HepG2 (cell line): ENCODE results near the gene HMCN2. TPM values are rescaled to one million over a fixed set of nuclear protein-coding genes. Genes with fewer than 3 reads are reported as not detected.

ENCODE experiments used
- ATAC-seq: fragments of 200-7000 bp; cut with Tn5 transposase; 3 replicates; pipeline ENCODE4 v1.9.1; 2020; ENCODE audit warnings: mild to moderate bottlenecking, moderate library complexity
- BruUV-seq: library from RNA; stranded (reverse); fragments of 400-500 nt; replicated peaks from 2 replicates; lab custom pipeline; 2021; lab: Mats Ljungman, UMichigan
- CTCF ChIA-PET: fragments of 300-600 bp; formaldehyde crosslinking; extraction: SDS; loops from one replicate; lab custom pipeline; 2021; ENCODE audit warnings: low total read pairs, inconsistent platforms, low intra/inter-chr PET ratio; lab: Yijun Ruan, JAX
- POLR2A ChIA-PET: fragments of 350-600 bp; sonication (Branson Sonifier 250); formaldehyde crosslinking; loops from one replicate; lab custom pipeline; 2020; ENCODE audit warnings: antibody characterized with exemption, inconsistent platforms; lab: Yijun Ruan, JAX
- DNase-seq: peaks from one replicate; pipeline ENCODE4 v3.0.0-alpha.2; 2015; ENCODE audit warnings: low spot score
- FAIRE-seq: peaks from 3 replicates; lab custom pipeline; 2011; peaks lifted over from hg19 to GRCh38; lab: Jason Lieb, UNC
- H2AFZ ChIP-seq: one replicate; pipeline ENCODE4 v1.6.1; 2011; ENCODE audit warnings: low read length, inconsistent platforms
- H3K27ac ChIP-seq: fragments of 300-600 bp; 3 replicates; pipeline ENCODE4 v1.8.0; 2011; ENCODE audit warnings: mixed run types, mild to moderate bottlenecking, mixed read lengths, low read length, inconsistent platforms; ENCODE audit not compliant: insufficient read depth; ENCODE audit errors: extremely low read length
- H3K27me3 ChIP-seq, 2 experiments: fragments of 200-600 bp in 1 of 2; 2 replicates in 1 of 2; 3 replicates in 1 of 2; pipeline versions ENCODE4 v1.6.0 to v1.8.0; 2011; ENCODE audit warnings: low read length in 2 of 2, mild to moderate bottlenecking in 2 of 2, moderate library complexity in 2 of 2, inconsistent platforms in 1 of 2; ENCODE audit not compliant: insufficient read depth in 2 of 2, control insufficient read depth in 1 of 2
- H3K36me3 ChIP-seq, 2 experiments: fragments of 200-600 bp in 1 of 2; replicated peaks in 1 of 2; 2 replicates in 1 of 2; 3 replicates in 1 of 2; pipeline versions ENCODE4 v1.5.1 to v1.8.0; 2011; ENCODE audit warnings: low read length in 2 of 2, inconsistent platforms in 1 of 2; ENCODE audit not compliant: insufficient read depth in 2 of 2, control insufficient read depth in 1 of 2
- H3K4me1 ChIP-seq: 2 replicates; pipeline ENCODE4 v1.5.1; 2012; ENCODE audit warnings: low read length, inconsistent platforms; ENCODE audit not compliant: insufficient read depth
- H3K4me2 ChIP-seq: 2 replicates; pipeline ENCODE4 v1.6.0; 2011; ENCODE audit warnings: low read depth, low read length, inconsistent platforms
- H3K4me3 ChIP-seq, 3 experiments: fragments of 200-600 bp in 1 of 3; sonication (generic), shearing (Covaris generic) in 1 of 3; replicated peaks in 1 of 3; 2 replicates each; pipeline ENCODE4 v1.5.1; 2011 to 2016; ENCODE audit warnings: low read length in 3 of 3, inconsistent platforms in 2 of 3, low read depth in 2 of 3, mild to moderate bottlenecking in 2 of 3, control low read depth in 1 of 3, mixed read lengths in 1 of 3; ENCODE audit not compliant: insufficient read depth in 1 of 3
- H3K79me2 ChIP-seq: one replicate; pipeline ENCODE4 v1.6.1; 2011; ENCODE audit warnings: low read length, inconsistent platforms; ENCODE audit not compliant: insufficient read depth
- H3K9ac ChIP-seq: 2 replicates; pipeline ENCODE4 v1.6.0; 2011; ENCODE audit warnings: mild to moderate bottlenecking, low read depth, low read length, inconsistent platforms; ENCODE audit not compliant: insufficient read depth
- H3K9me3 ChIP-seq: 2 replicates; pipeline ENCODE4 v1.5.1; 2012; ENCODE audit warnings: mild to moderate bottlenecking, low read length
- H4K20me1 ChIP-seq: 2 replicates; pipeline ENCODE4 v1.6.0; 2011; ENCODE audit warnings: inconsistent platforms, mild to moderate bottlenecking, low read length, moderate library complexity; ENCODE audit not compliant: insufficient read depth
- MLLT10 ChIP-seq: sonication (generic); formaldehyde crosslinking; IDR thresholded peaks from 2 replicates; pipeline ENCODE4 v1.4.0; 2020; ENCODE audit warnings: missing genetic modification reagents
- ZNF891 ChIP-seq: sonication (generic); formaldehyde crosslinking; IDR thresholded peaks from 2 replicates; pipeline ENCODE4 v1.5.0; 2020; ENCODE audit warnings: mild to moderate bottlenecking, missing genetic modification reagents
- WGBS: methylation state at CpG from one replicate; pipeline ENCODE4 v1.1.6; 2017; ENCODE audit warnings: low lambda C conversion rate; 5-methylcytosine and 5-hydroxymethylcytosine counted together
- in situ Hi-C: cut with HindIII; loops from 2 replicates; pipeline ENCODE4 v1.10.0; 2017; ENCODE audit warnings: low pct_unique_long_range_greater_than_20kb; ENCODE audit not compliant: extremely low pct_ligation_motif_present
- intact Hi-C: fragments of 100-400 bp; cut with micrococcal nuclease; formaldehyde crosslinking; loops from one replicate; pipeline ENCODE4 v1.10.0; 2022; ENCODE audit not compliant: unreplicated experiment
- polyA plus RNA-seq, 8 experiments: library from polyadenylated mRNA; depleted of rRNA in 3 of 8; stranded (reverse) in 7 of 8; unstranded in 1 of 8; fragments of >200 nt; fragmentation: Illumina TruSeq in 4 of 8; extraction: Trizol in 4 of 8; gene quantifications; 2 replicates each; pipeline versions ENCODE4 v1.2.1 to v1.2.3, GENCODE V29; 2011 to 2016; ENCODE audit warnings: low read depth in 4 of 8, missing spikeins in 1 of 8, mixed read lengths in 1 of 8; ENCODE audit not compliant: insufficient read depth in 1 of 8
- total RNA-seq, 5 experiments: library from RNA; depleted of rRNA; stranded (reverse); fragments of >200 nt; fragmentation: Illumina TruSeq; extraction: Trizol; gene quantifications; 2 replicates each; pipeline ENCODE4 v1.2.3, GENCODE V29; 2016; ENCODE audit warnings: low read depth in 1 of 5
- TF ChIP-seq, protein P1 (sequence below), 2 experiments: sonication (generic) in 1 of 2; formaldehyde crosslinking in 1 of 2; IDR thresholded peaks; 2 replicates each; pipeline versions ENCODE4 v1.4.0 to v1.6.1; 2016 to 2020; ENCODE audit warnings: borderline replicate concordance in 1 of 2, low read depth in 1 of 2, mild to moderate bottlenecking in 1 of 2, missing genetic modification reagents in 1 of 2

HMCN2 gene
- total and polyA plus RNA-seq, 2 of the 13 experiments (the other 11 are each of a cell fraction or from before 2014, with no cell fraction given) = 0.09 TPM; not detected in 1

DNA sequence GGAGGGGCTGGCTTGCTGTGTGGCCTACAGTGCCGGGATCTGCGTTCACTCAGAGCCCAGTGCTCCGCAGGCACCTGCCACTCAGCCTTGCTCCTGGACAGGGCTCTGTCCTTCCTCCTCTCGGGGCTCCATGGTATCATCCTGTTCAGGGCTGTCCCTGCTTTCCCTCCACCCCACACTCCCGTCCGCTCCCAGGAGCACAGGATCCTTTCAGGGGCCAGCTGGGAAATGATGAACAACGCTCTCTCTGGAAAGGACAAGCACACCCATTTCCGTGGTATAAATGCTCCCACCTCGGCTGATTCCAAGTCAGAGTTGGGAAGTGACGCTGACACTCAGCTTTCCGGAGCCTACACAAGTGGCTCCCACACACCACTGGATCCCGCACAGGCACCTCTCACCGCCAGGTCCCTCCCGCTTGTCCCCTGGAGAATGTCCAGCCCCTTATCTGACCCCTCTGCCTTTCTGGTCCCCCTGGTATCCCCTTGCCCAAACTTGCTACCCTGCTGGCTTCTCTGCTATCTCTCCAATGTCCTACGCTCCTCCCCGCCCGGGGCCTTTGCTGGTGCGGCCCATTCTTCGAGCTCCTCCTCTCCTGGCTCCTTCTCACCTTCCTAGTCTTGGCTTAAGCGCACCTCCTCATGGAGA lies 21.3 kb downstream of the HMCN2 start:
- CTCF ChIA-PET = no interaction called here
- Histone ChIP-seq H3K9ac (no peak overlapping the region), H3K79me2 (no peaks in the 10 kb centered on the region), H3K4me1 (no peaks in the 10 kb centered on the region), H3K4me3 (no peak overlapping the region), H3K9me3 (no peaks in the 10 kb centered on the region), H3K27me3 (peaks cover 9 to 68% of the 10 kb centered on the region in 2 experiments; a peak in 4 of 5 replicates), H4K20me1 (no peaks in the 10 kb centered on the region), H2AFZ (no peak overlapping the region), H3K27ac (no peak overlapping the region), H3K4me2 (no peak overlapping the region), H3K36me3 (no peaks in the 10 kb centered on the region)
- intact Hi-C loops (no loop called here), in situ Hi-C loops (no loop called here)
- no peak for DNase-seq
- WGBS = 47% methylated on average over 17 of the region's 20 CpGs
- TF ChIP-seq MLLT10 (CRISPR knock-in tag) (no peak), ZNF891 (CRISPR knock-in tag) (no peak)
- TF ChIP-seq, protein P1, sequence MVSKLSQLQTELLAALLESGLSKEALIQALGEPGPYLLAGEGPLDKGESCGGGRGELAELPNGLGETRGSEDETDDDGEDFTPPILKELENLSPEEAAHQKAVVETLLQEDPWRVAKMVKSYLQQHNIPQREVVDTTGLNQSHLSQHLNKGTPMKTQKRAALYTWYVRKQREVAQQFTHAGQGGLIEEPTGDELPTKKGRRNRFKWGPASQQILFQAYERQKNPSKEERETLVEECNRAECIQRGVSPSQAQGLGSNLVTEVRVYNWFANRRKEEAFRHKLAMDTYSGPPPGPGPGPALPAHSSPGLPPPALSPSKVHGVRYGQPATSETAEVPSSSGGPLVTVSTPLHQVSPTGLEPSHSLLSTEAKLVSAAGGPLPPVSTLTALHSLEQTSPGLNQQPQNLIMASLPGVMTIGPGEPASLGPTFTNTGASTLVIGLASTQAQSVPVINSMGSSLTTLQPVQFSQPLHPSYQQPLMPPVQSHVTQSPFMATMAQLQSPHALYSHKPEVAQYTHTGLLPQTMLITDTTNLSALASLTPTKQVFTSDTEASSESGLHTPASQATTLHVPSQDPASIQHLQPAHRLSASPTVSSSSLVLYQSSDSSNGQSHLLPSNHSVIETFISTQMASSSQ (IDR thresholded peaks at IDR 0.05; ENCODE audit: low read depth) = no peak
- TF ChIP-seq, protein P1 (CRISPR knock-in tag; IDR thresholded peaks at IDR 0.05; ENCODE audit: borderline replicate concordance) = no peak
- no peak for ATAC-seq
- no TSS peak for BruUV-seq
- FAIRE-seq = no peak
- POLR2A ChIA-PET = no interaction called here
